Suprapubic skin (tissue), 4 donors: ENCODE measurements around the gene PDE4D.
"Not testable (repeated sequence)": the region's sequence is repeated elsewhere in the genome, so short reads cannot be mapped to it uniquely, and the experiment has no call there.

Experiments
- EP300 ChIP-seq: sonication (generic); formaldehyde crosslinking; IDR thresholded peaks from one replicate; pipeline ENCODE4 v1.6.1; 2017; ENCODE audit warnings: antibody characterized with exemption
- POLR2A ChIP-seq, 2 donors: fragments of 450-650 bp; IDR thresholded peaks; one replicate each; pipeline ENCODE4 v1.6.1; 2017; ENCODE audit warnings: antibody characterized with exemption in 2 of 2, mild to moderate bottlenecking in 2 of 2, moderate library complexity in 2 of 2
- POLR2AphosphoS5 ChIP-seq, 3 donors: sonication (generic); formaldehyde crosslinking; IDR thresholded peaks; one replicate each; pipeline ENCODE4 v1.6.1; 2017; ENCODE audit warnings: antibody characterized with exemption in 3 of 3
- TF ChIP-seq, protein P1 (sequence below), 2 donors: fragments of 200-600 bp in 1 of 2; fragments of 450-650 bp in 1 of 2; sonication (generic) in 1 of 2; IDR thresholded peaks; one replicate each; pipeline ENCODE4 v1.5.1; 2016 to 2019; ENCODE audit warnings: antibody characterized with exemption in 2 of 2, mild to moderate bottlenecking in 1 of 2, moderate library complexity in 1 of 2

DNA sequence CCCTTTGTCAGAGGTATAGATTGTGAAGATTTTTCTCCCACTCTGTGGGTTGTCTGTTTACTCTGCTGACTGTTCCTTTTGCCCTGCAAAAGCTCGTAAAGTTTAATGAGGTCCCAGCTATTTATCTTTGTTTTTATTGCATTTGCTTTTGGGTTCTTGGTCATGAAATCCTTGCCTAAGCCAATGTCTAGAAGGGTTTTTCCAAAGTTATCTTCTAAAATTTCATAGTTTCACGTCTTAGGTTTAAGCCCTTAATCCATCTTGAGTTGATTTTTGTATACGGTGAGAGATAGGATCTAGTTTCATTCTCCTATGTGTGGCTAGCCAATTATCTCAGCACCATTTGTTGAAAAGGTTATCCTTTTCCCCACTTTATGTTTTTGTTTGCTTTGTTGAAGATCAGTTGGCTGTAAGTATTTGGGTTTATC, 590.2 kb downstream of the PDE4D start:
- not testable (repeated sequence) for TF ChIP-seq EP300; POLR2A (IDR thresholded peaks at IDR 0.05); POLR2AphosphoS5 (IDR thresholded peaks at IDR 0.05)
- TF ChIP-seq, protein P1, sequence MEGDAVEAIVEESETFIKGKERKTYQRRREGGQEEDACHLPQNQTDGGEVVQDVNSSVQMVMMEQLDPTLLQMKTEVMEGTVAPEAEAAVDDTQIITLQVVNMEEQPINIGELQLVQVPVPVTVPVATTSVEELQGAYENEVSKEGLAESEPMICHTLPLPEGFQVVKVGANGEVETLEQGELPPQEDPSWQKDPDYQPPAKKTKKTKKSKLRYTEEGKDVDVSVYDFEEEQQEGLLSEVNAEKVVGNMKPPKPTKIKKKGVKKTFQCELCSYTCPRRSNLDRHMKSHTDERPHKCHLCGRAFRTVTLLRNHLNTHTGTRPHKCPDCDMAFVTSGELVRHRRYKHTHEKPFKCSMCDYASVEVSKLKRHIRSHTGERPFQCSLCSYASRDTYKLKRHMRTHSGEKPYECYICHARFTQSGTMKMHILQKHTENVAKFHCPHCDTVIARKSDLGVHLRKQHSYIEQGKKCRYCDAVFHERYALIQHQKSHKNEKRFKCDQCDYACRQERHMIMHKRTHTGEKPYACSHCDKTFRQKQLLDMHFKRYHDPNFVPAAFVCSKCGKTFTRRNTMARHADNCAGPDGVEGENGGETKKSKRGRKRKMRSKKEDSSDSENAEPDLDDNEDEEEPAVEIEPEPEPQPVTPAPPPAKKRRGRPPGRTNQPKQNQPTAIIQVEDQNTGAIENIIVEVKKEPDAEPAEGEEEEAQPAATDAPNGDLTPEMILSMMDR (IDR thresholded peaks at IDR 0.05), result not testable (repeated sequence)
